ENCODE measurements around the gene DIP2C. TPM values are rescaled to one million over a fixed set of nuclear protein-coding genes. Genes with fewer than 3 reads are reported as not detected.

The DIP2C gene
- total RNA-seq, 6 experiments from 2014 or later: 23.2 to 28.9 (median 26.3) TPM

GRCh38 chr10:538895-539294, 150.6 kb downstream of the DIP2C start:
- H3K27me3 Mint-ChIP-seq (ENCODE audit: insufficient read depth): peaks cover 11% of the 10 kb centered on the region
- DNase-seq: peak; percentile 17
- peaks cover 44% of the 10 kb centered on the region for H3K4me1 Mint-ChIP-seq (ENCODE audit: low read depth)
- no peak overlapping the region for H3K27ac Mint-ChIP-seq
- H3K9me3 Mint-ChIP-seq: no peaks in the 10 kb centered on the region
- no peak overlapping the region for H3K4me3 Mint-ChIP-seq
- H3K36me3 Mint-ChIP-seq (ENCODE audit: low read depth): peaks cover 8% of the 10 kb centered on the region
- TF ChIP-seq CTCF (IDR thresholded peaks at IDR 0.05): no peak

- Mint-ChIP-seq H3K4me3 (no peak overlapping the region), H3K27ac (no peak overlapping the region)
These were observed 152.5 kb downstream of the DIP2C start for GRCh38 chr10:536935-537334.

GRCh38 chr10:536371-536925, 153.0 kb downstream of the DIP2C start:
- H3K27ac Mint-ChIP-seq: 0 out of 2 replicates have a peak overlapping the region, but pooled peaks have one; percentile 10
- no peaks in the 10 kb centered on the region for H3K36me3 Mint-ChIP-seq (ENCODE audit: low read depth)
- DNase-seq: no peak
- peaks cover 8% of the 10 kb centered on the region for H3K27me3 Mint-ChIP-seq (ENCODE audit: insufficient read depth)
- TF ChIP-seq CTCF (IDR thresholded peaks at IDR 0.05): no peak
- H3K4me3 Mint-ChIP-seq: no peak overlapping the region
- H3K9me3 Mint-ChIP-seq: no peaks in the 10 kb centered on the region
- H3K4me1 Mint-ChIP-seq (ENCODE audit: low read depth): peaks cover 36% of the 10 kb centered on the region

More at GRCh38 chr10:536935-537334, 152.5 kb downstream of the DIP2C start:
- TF ChIP-seq CTCF (IDR thresholded peaks at IDR 0.05): no peak
- Mint-ChIP-seq H3K27me3 (ENCODE audit: insufficient read depth) (peaks cover 12% of the 10 kb centered on the region), H3K4me1 (ENCODE audit: low read depth) (peaks cover 40% of the 10 kb centered on the region), H3K36me3 (ENCODE audit: low read depth) (peaks cover 4% of the 10 kb centered on the region), H3K9me3 (no peaks in the 10 kb centered on the region)
- no peak for DNase-seq

- Mint-ChIP-seq H3K9me3 (no peaks in the 10 kb centered on the region), H3K4me3 (no peak overlapping the region), H3K36me3 (ENCODE audit: low read depth) (no peaks in the 10 kb centered on the region), H3K27me3 (ENCODE audit: insufficient read depth) (peaks cover 8% of the 10 kb centered on the region), H3K27ac (no peak overlapping the region), H3K4me1 (ENCODE audit: low read depth) (peaks cover 36% of the 10 kb centered on the region)
- TF ChIP-seq CTCF (IDR thresholded peaks at IDR 0.05): no peak
- DNase-seq: no peak
These were observed 153.5 kb downstream of the DIP2C start for GRCh38 chr10:535952-536351.

- Mint-ChIP-seq H3K9me3 (no peaks in the 10 kb centered on the region), H3K36me3 (ENCODE audit: low read depth) (no peaks in the 10 kb centered on the region), H3K4me3 (no peak overlapping the region), H3K27me3 (ENCODE audit: insufficient read depth) (peaks cover 8% of the 10 kb centered on the region), H3K27ac (no peak overlapping the region), H3K4me1 (ENCODE audit: low read depth) (peaks cover 31% of the 10 kb centered on the region)
- DNase-seq: no peak
- no peak for TF ChIP-seq CTCF (IDR thresholded peaks at IDR 0.05)
These were observed 154.4 kb downstream of the DIP2C start for GRCh38 chr10:535051-535450.

Measured in HFFc6 (cell line).